Endothelial cell of umbilical vein (primary cell): ENCODE results near the gene OSTM1.

ENCODE experiments used
- CTCF ChIP-seq, 2 donors: IDR thresholded peaks; 1 replicate in 1 of 2; 2 replicates in 1 of 2; pipeline ENCODE4 v1.5.1; 2011; ENCODE audit warnings: low read length in 2 of 2, mild to moderate bottlenecking in 2 of 2, moderate library complexity in 2 of 2, control low read depth in 1 of 2, inconsistent platforms in 1 of 2, low read depth in 1 of 2; ENCODE audit not compliant: insufficient read depth in 1 of 2; ENCODE audit errors: extremely low read depth in 1 of 2
- JUN ChIP-seq: IDR thresholded peaks from 2 replicates; pipeline ENCODE4 v1.6.1; 2011; ENCODE audit warnings: borderline replicate concordance, low read depth; ENCODE audit not compliant: insufficient read length, insufficient read depth
- MAX ChIP-seq: IDR thresholded peaks from 2 replicates; pipeline ENCODE4 v1.6.1; 2011; ENCODE audit not compliant: insufficient read depth, insufficient read length

GRCh38 chr6:108113557-108114519, 39.3 kb upstream of the OSTM1 start:
- TF ChIP-seq MAX: no peak
- no peak for TF ChIP-seq JUN
- TF ChIP-seq CTCF (IDR thresholded peaks at IDR 0.05; ENCODE audit: extremely low read depth in 1 of 2, insufficient read depth in 1 of 2, low read depth in 1 of 2, low read length in 2 of 2): peak; percentile 16 to 32
